Neural progenitor cell (in vitro differentiated cells): Measurements from ENCODE around the gene MEST. TPM values are rescaled to one million over a fixed set of nuclear protein-coding genes. Genes with fewer than 3 reads are reported as not detected.
A peak's percentile ranks its signal among the peaks of the same experiment; 100 is the strongest.

Source experiments
- DNase-seq: peaks from one replicate; pipeline ENCODE4 v3.0.0-alpha.2; 2016; ENCODE audit warnings: low spot score
- H2AFZ ChIP-seq: fragments of 200-600 bp; sonication (generic); replicated peaks from 2 replicates; pipeline ENCODE4 v1.6.1; 2016; ENCODE audit warnings: antibody characterized with exemption
- H3F3A ChIP-seq: fragments of 200-600 bp; sonication (generic); 2 replicates; pipeline ENCODE4 v1.6.1; 2016; ENCODE audit warnings: antibody characterized with exemption, low read depth
- H3K27ac ChIP-seq: fragments of 200-600 bp; sonication (generic); 2 replicates; pipeline ENCODE4 v1.5.1; 2016; ENCODE audit warnings: mild to moderate bottlenecking
- H3K27me3 ChIP-seq: fragments of 200-600 bp; sonication (generic); 2 replicates; pipeline ENCODE4 v1.6.1; 2016; ENCODE audit warnings: mild to moderate bottlenecking, moderate library complexity
- H3K36me3 ChIP-seq: fragments of 200-600 bp; sonication (generic); 2 replicates; pipeline ENCODE4 v1.5.1; 2016
- H3K4me1 ChIP-seq: fragments of 200-600 bp; sonication (generic); 2 replicates; pipeline ENCODE4 v1.6.1; 2016; ENCODE audit warnings: mixed run types
- H3K4me2 ChIP-seq: fragments of 200-600 bp; sonication (generic); 2 replicates; pipeline ENCODE4 v1.6.1; 2016
- H3K4me3 ChIP-seq: fragments of 200-600 bp; sonication (generic); 2 replicates; pipeline ENCODE4 v1.5.1; 2016
- H3K79me2 ChIP-seq: fragments of 200-600 bp; sonication (generic); 2 replicates; pipeline ENCODE4 v1.6.1; 2016; ENCODE audit warnings: low read depth
- H3K9ac ChIP-seq: fragments of 200-600 bp; sonication (generic); 2 replicates; pipeline ENCODE4 v1.6.1; 2016
- H3K9me3 ChIP-seq: fragments of 200-600 bp; sonication (generic); 2 replicates; pipeline ENCODE4 v1.5.1; 2016; ENCODE audit warnings: low read depth
- H4K20me1 ChIP-seq: fragments of 200-600 bp; sonication (generic); 2 replicates; pipeline ENCODE4 v1.6.1; 2016; ENCODE audit warnings: low read depth
- H3K27ac Mint-ChIP-seq: 3 replicates; pipeline ENCODE4 v1.8.0; 2021; ENCODE audit warnings: mixed read lengths
- H3K27me3 Mint-ChIP-seq: 2 replicates; pipeline ENCODE4 v1.8.0; 2022; ENCODE audit warnings: low read depth, mild to moderate bottlenecking, inconsistent platforms, moderate library complexity, mixed read lengths; ENCODE audit not compliant: insufficient read depth
- H3K36me3 Mint-ChIP-seq: 3 replicates; pipeline ENCODE4 v1.8.0; 2021; ENCODE audit warnings: mixed read lengths
- H3K4me1 Mint-ChIP-seq: 3 replicates; pipeline ENCODE4 v1.8.0; 2021; ENCODE audit warnings: mixed read lengths
- H3K4me3 Mint-ChIP-seq: 3 replicates; pipeline ENCODE4 v1.8.0; 2021; ENCODE audit warnings: mild to moderate bottlenecking, moderate library complexity, mixed read lengths
- H3K9me3 Mint-ChIP-seq: 3 replicates; pipeline ENCODE4 v1.8.0; 2020; ENCODE audit warnings: mixed read lengths
- CTCF ChIP-seq: fragments of 200-600 bp; sonication (generic); IDR thresholded peaks from 2 replicates; pipeline ENCODE4 v1.5.1; 2017; ENCODE audit warnings: antibody characterized with exemption, mild to moderate bottlenecking
- EZH2 ChIP-seq: fragments of 200-600 bp; sonication (generic); IDR thresholded peaks from 2 replicates; pipeline ENCODE4 v1.6.1; 2017; ENCODE audit warnings: antibody characterized with exemption, mild to moderate bottlenecking, moderate library complexity
- EZH2phosphoT487 ChIP-seq: fragments of 200-600 bp; sonication (generic); IDR thresholded peaks from 2 replicates; pipeline ENCODE4 v1.6.1; 2017; ENCODE audit warnings: antibody characterized with exemption
- total RNA-seq: library from RNA; depleted of rRNA; stranded (reverse); fragments of >200 nt; gene quantifications from 2 replicates; pipeline ENCODE4 v1.2.3, GENCODE V29; 2015; ENCODE audit warnings: low replicate concordance

MEST gene
- total RNA-seq, 1 donor from 2014 or later: 431 TPM

DNA sequence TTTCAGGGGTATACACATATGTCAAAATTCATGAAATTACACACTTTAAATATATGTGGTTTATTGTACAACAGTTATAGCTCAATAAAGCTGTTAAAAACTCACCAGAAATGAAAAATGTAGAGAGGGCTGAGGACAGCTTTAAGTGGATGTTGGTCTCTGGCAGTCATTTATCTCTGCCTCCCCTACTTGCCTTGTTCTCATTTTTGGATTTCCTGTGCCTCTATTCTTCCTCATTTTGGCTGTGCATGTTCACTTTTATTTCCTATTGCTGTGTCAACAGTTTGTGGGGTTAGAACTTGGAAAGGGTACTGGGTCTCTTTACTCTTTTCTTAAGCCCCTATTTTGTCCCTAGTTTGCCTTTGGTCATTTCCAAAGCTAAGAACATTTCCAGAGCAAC lies 18.6 kb upstream of the MEST start:
- Mint-ChIP-seq H3K9me3 (peaks cover 9% of the 10 kb centered on the region), H3K4me3 (no peak overlapping the region), H3K4me1 (peaks cover 22% of the 10 kb centered on the region), H3K36me3 (no peaks in the 10 kb centered on the region), H3K27ac (no peak overlapping the region), H3K27me3 (peaks cover 3% of the 10 kb centered on the region)
- peaks cover 12% of the 10 kb centered on the region for H3K4me1 ChIP-seq
- H2AFZ ChIP-seq: no peak overlapping the region
- no peaks in the 10 kb centered on the region for H3K36me3 ChIP-seq
- no peaks in the 10 kb centered on the region for H3K79me2 ChIP-seq
- H3K9ac ChIP-seq: no peak overlapping the region
- no peak for DNase-seq
- H3K27me3 ChIP-seq: no peaks in the 10 kb centered on the region
- no peaks in the 10 kb centered on the region for H3K9me3 ChIP-seq
- H4K20me1 ChIP-seq: no peaks in the 10 kb centered on the region
- no peak overlapping the region for H3K4me2 ChIP-seq
- no peak overlapping the region for H3K4me3 ChIP-seq
- TF ChIP-seq CTCF: no peak
- no peak for TF ChIP-seq EZH2phosphoT487
- TF ChIP-seq EZH2: no peak
- no peak overlapping the region for H3K27ac ChIP-seq
- H3F3A ChIP-seq: no peaks in the 10 kb centered on the region

- H3K4me3 Mint-ChIP-seq: no peak overlapping the region
- no peaks in the 10 kb centered on the region for H4K20me1 ChIP-seq
- no peak overlapping the region for H3K4me3 ChIP-seq
- no peak for TF ChIP-seq CTCF
- no peak for TF ChIP-seq EZH2phosphoT487
- TF ChIP-seq EZH2: no peak
- H3K27ac ChIP-seq: no peak overlapping the region
- peak overlapping the region; percentile 8 for H3K27ac Mint-ChIP-seq
- peaks cover 12% of the 10 kb centered on the region for H3K9me3 Mint-ChIP-seq
- H3F3A ChIP-seq: no peaks in the 10 kb centered on the region
- no peak overlapping the region for H2AFZ ChIP-seq
- DNase-seq: no peak
- H3K4me1 Mint-ChIP-seq: peaks cover 22% of the 10 kb centered on the region
- no peaks in the 10 kb centered on the region for H3K36me3 Mint-ChIP-seq
- peaks cover 12% of the 10 kb centered on the region for H3K4me1 ChIP-seq
- no peaks in the 10 kb centered on the region for H3K27me3 ChIP-seq
- no peaks in the 10 kb centered on the region for H3K79me2 ChIP-seq
- no peak overlapping the region for H3K9ac ChIP-seq
- H3K27me3 Mint-ChIP-seq: peaks cover 3% of the 10 kb centered on the region
- no peaks in the 10 kb centered on the region for H3K36me3 ChIP-seq
- no peaks in the 10 kb centered on the region for H3K9me3 ChIP-seq
- H3K4me2 ChIP-seq: no peak overlapping the region
These were observed 18.0 kb upstream of the MEST start for GRCh38 chr7:130473876-130474275.

GRCh38 chr7:130475776-130476175 lies 16.1 kb upstream of the MEST start:
- Histone ChIP-seq H3K4me1 (peaks cover 12% of the 10 kb centered on the region), H3K9me3 (no peaks in the 10 kb centered on the region), H4K20me1 (no peaks in the 10 kb centered on the region), H2AFZ (peak overlapping the region; percentile 81), H3K27ac (no peak overlapping the region), H3K36me3 (no peaks in the 10 kb centered on the region), H3F3A (no peaks in the 10 kb centered on the region), H3K4me3 (no peak overlapping the region), H3K9ac (no peak overlapping the region), H3K4me2 (peak overlapping the region; percentile 48), H3K27me3 (no peaks in the 10 kb centered on the region), H3K79me2 (no peaks in the 10 kb centered on the region)
- TF ChIP-seq EZH2phosphoT487 (no peak), CTCF (no peak), EZH2 (no peak)
- Mint-ChIP-seq H3K27me3 (peaks cover 5% of the 10 kb centered on the region), H3K4me1 (peaks cover 22% of the 10 kb centered on the region), H3K27ac (peak overlapping the region; percentile 99), H3K9me3 (peaks cover 21% of the 10 kb centered on the region), H3K4me3 (peak overlapping the region; percentile 48), H3K36me3 (no peaks in the 10 kb centered on the region)
- no peak for DNase-seq
